HEK293 (cell line): Measurements from ENCODE around the gene MKX.

Experiments used
- MEIS1 ChIP-seq: sonication (generic); formaldehyde crosslinking; IDR thresholded peaks from 2 replicates; pipeline ENCODE4 v1.8.1; 2022; ENCODE audit warnings: missing genetic modification reagents, mild to moderate bottlenecking, borderline replicate concordance
- ZFP69B ChIP-seq: fragments of 450-650 bp; formaldehyde crosslinking; IDR thresholded peaks from 2 replicates; pipeline ENCODE4 v1.5.1; 2016; ENCODE audit warnings: missing biosample characterization, missing genetic modification characterization
- ZNF274 ChIP-seq, 2 experiments: fragments of 200-500 bp in 1 of 2; fragments of 450-650 bp in 1 of 2; sonication (Bioruptor generic) in 1 of 2; formaldehyde crosslinking in 1 of 2; IDR thresholded peaks; 2 replicates each; pipeline versions ENCODE4 v1.5.1 to v1.6.1; 2014 to 2016; ENCODE audit warnings: borderline replicate concordance in 1 of 2, inconsistent platforms in 1 of 2, low read length in 1 of 2, missing biosample characterization in 1 of 2, missing genetic modification characterization in 1 of 2
- ZNF426 ChIP-seq: fragments of 450-650 bp; formaldehyde crosslinking; IDR thresholded peaks from 2 replicates; pipeline ENCODE4 v1.5.1; 2017; ENCODE audit warnings: missing biosample characterization, missing genetic modification characterization, mild to moderate bottlenecking, inconsistent platforms, moderate library complexity
- ZNF658 ChIP-seq: fragments of 450-650 bp; formaldehyde crosslinking; IDR thresholded peaks from 2 replicates; pipeline ENCODE4; 2016; ENCODE audit warnings: missing biosample characterization, missing genetic modification characterization
- ZNF776 ChIP-seq: fragments of 450-650 bp; formaldehyde crosslinking; IDR thresholded peaks from 2 replicates; pipeline ENCODE4 v1.5.0; 2017; ENCODE audit warnings: missing biosample characterization, missing genetic modification characterization, borderline replicate concordance
- TF ChIP-seq, protein P1 (sequence below): fragments of 450-650 bp; formaldehyde crosslinking; IDR thresholded peaks from 2 replicates; pipeline ENCODE4 v1.5.1; 2016; ENCODE audit warnings: missing biosample characterization, missing genetic modification characterization

DNA sequence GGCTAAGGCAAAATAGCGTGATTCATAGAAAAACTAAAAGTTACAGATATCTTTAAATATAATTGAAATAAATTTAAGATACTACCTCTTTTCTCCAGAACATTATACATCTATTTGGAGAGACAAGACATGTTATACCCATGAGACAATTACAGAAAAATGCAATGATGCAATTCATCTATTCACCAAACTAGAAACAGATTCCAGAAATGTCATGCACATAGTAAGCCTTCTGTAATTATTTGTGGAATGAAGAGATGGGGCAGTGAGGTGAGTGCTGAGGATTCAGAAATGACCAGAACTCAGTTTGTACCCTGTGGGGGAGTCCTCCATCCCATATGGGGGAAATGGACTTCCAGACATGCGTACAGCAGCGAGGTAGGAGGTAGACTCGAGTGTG, 99.4 kb downstream of the MKX start:
- TF ChIP-seq, protein P1, sequence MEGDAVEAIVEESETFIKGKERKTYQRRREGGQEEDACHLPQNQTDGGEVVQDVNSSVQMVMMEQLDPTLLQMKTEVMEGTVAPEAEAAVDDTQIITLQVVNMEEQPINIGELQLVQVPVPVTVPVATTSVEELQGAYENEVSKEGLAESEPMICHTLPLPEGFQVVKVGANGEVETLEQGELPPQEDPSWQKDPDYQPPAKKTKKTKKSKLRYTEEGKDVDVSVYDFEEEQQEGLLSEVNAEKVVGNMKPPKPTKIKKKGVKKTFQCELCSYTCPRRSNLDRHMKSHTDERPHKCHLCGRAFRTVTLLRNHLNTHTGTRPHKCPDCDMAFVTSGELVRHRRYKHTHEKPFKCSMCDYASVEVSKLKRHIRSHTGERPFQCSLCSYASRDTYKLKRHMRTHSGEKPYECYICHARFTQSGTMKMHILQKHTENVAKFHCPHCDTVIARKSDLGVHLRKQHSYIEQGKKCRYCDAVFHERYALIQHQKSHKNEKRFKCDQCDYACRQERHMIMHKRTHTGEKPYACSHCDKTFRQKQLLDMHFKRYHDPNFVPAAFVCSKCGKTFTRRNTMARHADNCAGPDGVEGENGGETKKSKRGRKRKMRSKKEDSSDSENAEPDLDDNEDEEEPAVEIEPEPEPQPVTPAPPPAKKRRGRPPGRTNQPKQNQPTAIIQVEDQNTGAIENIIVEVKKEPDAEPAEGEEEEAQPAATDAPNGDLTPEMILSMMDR (tag by site-specific recombination), result no peak
- TF ChIP-seq ZNF426 (tag by site-specific recombination), result no peak
- no peak for TF ChIP-seq MEIS1
- TF ChIP-seq ZNF274 (IDR thresholded peaks at IDR 0.05; ENCODE audit: low read length), result no peak
- TF ChIP-seq ZNF274 (tag by site-specific recombination; IDR thresholded peaks at IDR 0.05; ENCODE audit: borderline replicate concordance), result no peak
- no peak for TF ChIP-seq ZNF776 (tag by site-specific recombination)
- no peak for TF ChIP-seq ZNF658 (tag by site-specific recombination)
- TF ChIP-seq ZFP69B (tag by site-specific recombination), result no peak
